GM23338 (cell line): Measurements from ENCODE around the gene NGLY1.

Experiments
- EZH2 ChIP-seq: fragments of 200-600 bp; sonication (generic); IDR thresholded peaks from one replicate; pipeline ENCODE4 v1.8.0; 2017; ENCODE audit warnings: antibody characterized with exemption, mild to moderate bottlenecking, low read depth; ENCODE audit not compliant: unreplicated experiment
- EZH2phosphoT487 ChIP-seq: fragments of 200-600 bp; sonication (generic); IDR thresholded peaks from one replicate; pipeline ENCODE4 v1.8.1; 2018; ENCODE audit warnings: antibody characterized with exemption; ENCODE audit not compliant: unreplicated experiment
- POLR2AphosphoS5 ChIP-seq: IDR thresholded peaks from 2 replicates; pipeline ENCODE4 v1.6.1; 2016; ENCODE audit warnings: antibody characterized with exemption, low read depth
- TF ChIP-seq, protein P1 (sequence below), 2 experiments: fragments of 200-600 bp in 1 of 2; sonication (generic) in 1 of 2; conservative IDR thresholded peaks; 2 replicates each; pipeline versions ENCODE4 v1.5.1 to v1.6.1; 2016 to 2017; ENCODE audit warnings: antibody characterized with exemption in 2 of 2, low read depth in 2 of 2, mild to moderate bottlenecking in 2 of 2, moderate library complexity in 1 of 2

DNA sequence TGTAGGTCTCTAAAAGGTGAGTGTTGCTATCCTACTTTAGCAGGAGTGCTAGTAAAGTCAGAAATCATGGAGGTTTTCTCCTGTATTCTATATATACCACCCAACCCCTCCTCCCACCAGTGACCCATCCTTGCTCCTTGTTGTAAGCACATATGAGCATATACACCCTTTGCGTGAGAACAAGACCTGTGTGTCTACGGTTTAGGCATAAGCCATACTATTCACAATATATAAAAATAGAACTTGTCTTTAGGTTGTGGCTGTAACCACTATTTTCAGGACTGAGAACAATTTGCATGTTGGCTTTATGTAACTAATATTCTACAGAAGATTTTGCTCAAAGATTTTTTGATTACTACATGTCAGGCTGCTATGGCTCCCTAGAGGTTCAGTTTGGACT, 59.4 kb downstream of the NGLY1 start:
- no peak for TF ChIP-seq POLR2AphosphoS5
- TF ChIP-seq, protein P1, sequence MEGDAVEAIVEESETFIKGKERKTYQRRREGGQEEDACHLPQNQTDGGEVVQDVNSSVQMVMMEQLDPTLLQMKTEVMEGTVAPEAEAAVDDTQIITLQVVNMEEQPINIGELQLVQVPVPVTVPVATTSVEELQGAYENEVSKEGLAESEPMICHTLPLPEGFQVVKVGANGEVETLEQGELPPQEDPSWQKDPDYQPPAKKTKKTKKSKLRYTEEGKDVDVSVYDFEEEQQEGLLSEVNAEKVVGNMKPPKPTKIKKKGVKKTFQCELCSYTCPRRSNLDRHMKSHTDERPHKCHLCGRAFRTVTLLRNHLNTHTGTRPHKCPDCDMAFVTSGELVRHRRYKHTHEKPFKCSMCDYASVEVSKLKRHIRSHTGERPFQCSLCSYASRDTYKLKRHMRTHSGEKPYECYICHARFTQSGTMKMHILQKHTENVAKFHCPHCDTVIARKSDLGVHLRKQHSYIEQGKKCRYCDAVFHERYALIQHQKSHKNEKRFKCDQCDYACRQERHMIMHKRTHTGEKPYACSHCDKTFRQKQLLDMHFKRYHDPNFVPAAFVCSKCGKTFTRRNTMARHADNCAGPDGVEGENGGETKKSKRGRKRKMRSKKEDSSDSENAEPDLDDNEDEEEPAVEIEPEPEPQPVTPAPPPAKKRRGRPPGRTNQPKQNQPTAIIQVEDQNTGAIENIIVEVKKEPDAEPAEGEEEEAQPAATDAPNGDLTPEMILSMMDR (conservative IDR thresholded peaks at IDR 0.05; ENCODE audit: low read depth in 2 of 2) = no peak
- no peak for TF ChIP-seq EZH2phosphoT487
- TF ChIP-seq EZH2 = no peak
